SK-N-SH (cell line): ENCODE results near the gene THBD. TPM values are rescaled to one million over a fixed set of nuclear protein-coding genes. Genes with fewer than 3 reads are reported as not detected.

Source experiments
- CTCF ChIA-PET: fragments of 300-600, 350-600 bp; formaldehyde crosslinking; extraction: SDS; loops from one replicate; lab custom pipeline; 2021; lab: Yijun Ruan, JAX
- POLR2A ChIA-PET: fragments of 350-600 bp; sonication (Branson Sonifier 250); formaldehyde crosslinking; extraction: SDS; loops from one replicate; lab custom pipeline; 2020; ENCODE audit warnings: antibody characterized with exemption, inconsistent platforms; lab: Yijun Ruan, JAX
- DNase-seq: peaks from one replicate; pipeline ENCODE4 v3.0.0; 2012
- H2AFZ ChIP-seq: fragments of 200-600 bp; sonication (generic); 2 replicates; pipeline ENCODE4 v1.8.1; 2016; ENCODE audit warnings: antibody characterized with exemption, mild to moderate bottlenecking, low read depth
- H3F3A ChIP-seq: fragments of 200-600 bp; sonication (generic); replicated peaks from 2 replicates; pipeline ENCODE3; 2016; ENCODE audit warnings: antibody characterized with exemption, mild to moderate bottlenecking; ENCODE audit not compliant: insufficient read depth
- H3K27ac ChIP-seq, 2 experiments: fragments of 200-500 bp in 1 of 2; fragments of 200-600 bp in 1 of 2; sonication (Bioruptor generic) in 1 of 2; sonication (generic), shearing (Covaris generic) in 1 of 2; 2 replicates each; pipeline versions ENCODE4 v1.5.1 to v1.6.1; 2014 to 2016; ENCODE audit warnings: low read depth in 2 of 2, inconsistent platforms in 1 of 2, low read length in 1 of 2, mild to moderate bottlenecking in 1 of 2, mixed read lengths in 1 of 2
- H3K27me3 ChIP-seq: fragments of 200-600 bp; sonication (generic), shearing (Covaris generic); 2 replicates; pipeline ENCODE4 v1.6.1; 2016; ENCODE audit warnings: mixed run types; ENCODE audit not compliant: insufficient read depth
- H3K36me3 ChIP-seq, 2 experiments: fragments of 200-500 bp in 1 of 2; fragments of 200-600 bp in 1 of 2; sonication (Bioruptor generic) in 1 of 2; sonication (generic) in 1 of 2; replicated peaks in 1 of 2; 2 replicates each; pipeline versions ENCODE3 to v1.5.1; 2014 to 2016; ENCODE audit warnings: low read length in 1 of 2, mild to moderate bottlenecking in 1 of 2; ENCODE audit not compliant: insufficient read depth in 2 of 2, control insufficient read depth in 1 of 2
- H3K4me1 ChIP-seq, 2 experiments: fragments of 200-500 bp in 1 of 2; fragments of 200-600 bp in 1 of 2; sonication (Bioruptor generic) in 1 of 2; sonication (generic), shearing (Covaris generic) in 1 of 2; 2 replicates each; pipeline versions ENCODE4 v1.5.1 to v1.6.1; 2014 to 2016; ENCODE audit warnings: low read depth in 1 of 2, low read length in 1 of 2, mixed run types in 1 of 2; ENCODE audit not compliant: insufficient read depth in 2 of 2, control insufficient read depth in 1 of 2
- H3K4me2 ChIP-seq: fragments of 200-600 bp; sonication (generic), shearing (Covaris generic); 2 replicates; pipeline ENCODE4 v1.6.1; 2017; ENCODE audit warnings: mixed run types
- H3K4me3 ChIP-seq, 2 experiments: fragments of 200-500 bp in 1 of 2; fragments of 200-600 bp in 1 of 2; sonication (Bioruptor generic) in 1 of 2; sonication (generic), shearing (Covaris generic) in 1 of 2; 2 replicates each; pipeline versions ENCODE4 v1.5.1 to v1.8.1; 2014 to 2016; ENCODE audit warnings: low read depth in 2 of 2, inconsistent platforms in 1 of 2, low read length in 1 of 2, mild to moderate bottlenecking in 1 of 2, mixed read lengths in 1 of 2, moderate library complexity in 1 of 2
- H3K79me2 ChIP-seq: fragments of 200-600 bp; sonication (generic); 2 replicates; pipeline ENCODE4 v1.8.1; 2017; ENCODE audit warnings: mild to moderate bottlenecking; ENCODE audit not compliant: insufficient read depth
- H3K9ac ChIP-seq: fragments of 200-600 bp; sonication (generic); 2 replicates; pipeline ENCODE4 v1.6.1; 2017; ENCODE audit warnings: mixed run types
- H3K9me2 ChIP-seq: fragments of 200-600 bp; sonication (generic); 2 replicates; pipeline ENCODE4 v1.6.1; 2017; ENCODE audit warnings: mixed run types
- H3K9me3 ChIP-seq: fragments of 200-600 bp; sonication (generic); 2 replicates; pipeline ENCODE4 v1.6.1; 2017; ENCODE audit warnings: mixed run types, mild to moderate bottlenecking, moderate library complexity
- H4K20me1 ChIP-seq: fragments of 200-600 bp; sonication (generic); 2 replicates; pipeline ENCODE4 v1.6.1; 2017; ENCODE audit warnings: mild to moderate bottlenecking, mixed run types; ENCODE audit not compliant: insufficient read depth
- CHD2 ChIP-seq: fragments of 150-350 bp; IDR thresholded peaks from 2 replicates; pipeline ENCODE4 v1.6.1; 2018; ENCODE audit warnings: low read length; ENCODE audit not compliant: partially characterized antibody
- CTCF ChIP-seq: fragments of 200-600 bp; sonication (generic); IDR thresholded peaks from 2 replicates; pipeline ENCODE4 v1.6.1; 2017; ENCODE audit warnings: antibody characterized with exemption, mild to moderate bottlenecking, moderate library complexity
- ELF1 ChIP-seq: IDR thresholded peaks from 2 replicates; pipeline ENCODE4 v1.4.0; 2012
- EZH2phosphoT487 ChIP-seq: fragments of 200-600 bp; sonication (generic); IDR thresholded peaks from 2 replicates; pipeline ENCODE4 v1.6.1; 2017; ENCODE audit warnings: low read depth, mixed run types, mild to moderate bottlenecking, antibody characterized with exemption, moderate library complexity, borderline replicate concordance
- FOSL2 ChIP-seq: IDR thresholded peaks from 2 replicates; pipeline ENCODE4 v1.4.0; 2012; ENCODE audit warnings: low read depth, mild to moderate bottlenecking, moderate library complexity, borderline replicate concordance
- FOXM1 ChIP-seq: IDR thresholded peaks from 2 replicates; pipeline ENCODE4 v1.4.0; 2012; ENCODE audit warnings: low read depth, mild to moderate bottlenecking
- JUND ChIP-seq: IDR thresholded peaks from 2 replicates; pipeline ENCODE4 v1.4.0; 2012
- MAX ChIP-seq: IDR thresholded peaks from 2 replicates; pipeline ENCODE4 v1.4.0; 2012; ENCODE audit warnings: low read depth
- MEF2A ChIP-seq: IDR thresholded peaks from 2 replicates; pipeline ENCODE4 v1.4.0; 2012; ENCODE audit warnings: low read depth, borderline replicate concordance
- NFIC ChIP-seq: IDR thresholded peaks from 2 replicates; pipeline ENCODE4 v1.4.0; 2012; ENCODE audit warnings: borderline replicate concordance
- NRF1 ChIP-seq: IDR thresholded peaks from 2 replicates; pipeline ENCODE4 v1.6.1; 2012; ENCODE audit warnings: low read depth, mild to moderate bottlenecking, low read length
- PBX3 ChIP-seq: IDR thresholded peaks from 2 replicates; pipeline ENCODE4; 2012
- RAD21 ChIP-seq: IDR thresholded peaks from 2 replicates; pipeline ENCODE4 v1.6.1; 2012; ENCODE audit warnings: mild to moderate bottlenecking, low read length
- RFX5 ChIP-seq: IDR thresholded peaks from 2 replicates; pipeline ENCODE4 v1.6.1; 2012; ENCODE audit warnings: mild to moderate bottlenecking, improper control_type of control experiment, low read length
- SIN3A ChIP-seq: IDR thresholded peaks from 2 replicates; pipeline ENCODE4 v1.6.1; 2012; ENCODE audit warnings: low read depth, mild to moderate bottlenecking, low read length, moderate library complexity, borderline replicate concordance
- TAF1 ChIP-seq: IDR thresholded peaks from 2 replicates; pipeline ENCODE4 v1.6.1; 2012; ENCODE audit warnings: low read depth, mild to moderate bottlenecking, low read length, moderate library complexity, borderline replicate concordance
- TCF12 ChIP-seq: IDR thresholded peaks from 2 replicates; pipeline ENCODE4 v1.4.0; 2012
- TEAD4 ChIP-seq: IDR thresholded peaks from 2 replicates; pipeline ENCODE4 v1.4.0; 2012; ENCODE audit warnings: mild to moderate bottlenecking, borderline replicate concordance; ENCODE audit not compliant: insufficient read depth
- USF2 ChIP-seq: fragments of 150-350 bp; IDR thresholded peaks from 2 replicates; pipeline ENCODE4 v1.6.1; 2017; ENCODE audit warnings: antibody characterized with exemption, low read length, low read depth, borderline replicate concordance
- YY1 ChIP-seq: IDR thresholded peaks from 2 replicates; pipeline ENCODE4 v1.4.0; 2012; ENCODE audit warnings: low read depth, mild to moderate bottlenecking
- ZBTB33 ChIP-seq: IDR thresholded peaks from 2 replicates; pipeline ENCODE4 v1.4.0; 2012; ENCODE audit warnings: low read depth, borderline replicate concordance
- WGBS: methylation state at CpG from one replicate; pipeline ENCODE4 v1.1.6; 2017; ENCODE audit warnings: low lambda C conversion rate; 5-methylcytosine and 5-hydroxymethylcytosine counted together
- polyA plus RNA-seq, 3 experiments: library from polyadenylated mRNA; depleted of rRNA; stranded (reverse); fragments of >200 nt; gene quantifications; 2 replicates each; pipeline ENCODE4 v1.2.3, GENCODE V29; 2012

Gene THBD
- polyA plus RNA-seq, 1 of the 3 experiments (the other 2 are of a cell fraction), result 0.33 TPM

GRCh38 chr20:23005776-23006175, 43.7 kb downstream of the THBD start:
- Histone ChIP-seq H2AFZ (no peak overlapping the region), H3K9ac (no peak overlapping the region), H3K4me1 (no peaks in the 10 kb centered on the region), H3K36me3 (no peaks in the 10 kb centered on the region), H3K9me3 (no peaks in the 10 kb centered on the region), H3F3A (no peaks in the 10 kb centered on the region), H3K27ac (no peak overlapping the region), H3K9me2 (no peaks in the 10 kb centered on the region)
- CTCF ChIA-PET, result no interaction called here
- POLR2A ChIA-PET, result no interaction called here
- TF ChIP-seq RFX5 (no peak), MAX (no peak), NRF1 (no peak), FOSL2 (no peak), TEAD4 (no peak), YY1 (no peak), MEF2A (no peak), SIN3A (no peak), PBX3 (no peak), ZBTB33 (no peak), CTCF (no peak), CHD2 (no peak)
- TF ChIP-seq, all 33 proteins: peak for 0
- no peaks in the 10 kb centered on the region; the same call in 1 of the 2 replicates for H3K27me3 ChIP-seq
- no peaks in the 10 kb centered on the region for H3K79me2 ChIP-seq
- DNase-seq, result no peak
- H3K4me3 ChIP-seq, result no peak overlapping the region
- H3K4me2 ChIP-seq, result no peak overlapping the region
- H4K20me1 ChIP-seq, result no peaks in the 10 kb centered on the region

GRCh38 chr20:23003881-23004460, 45.5 kb downstream of the THBD start:
- H3K9ac ChIP-seq, result no peak overlapping the region
- no peaks in the 10 kb centered on the region; the same call in 1 of the 2 replicates for H3K27me3 ChIP-seq
- H3K4me1 ChIP-seq, result no peaks in the 10 kb centered on the region
- H3F3A ChIP-seq, result no peaks in the 10 kb centered on the region
- H3K4me3 ChIP-seq, result no peak overlapping the region
- no peak overlapping the region for H2AFZ ChIP-seq
- POLR2A ChIA-PET, result no interaction called here
- no peak overlapping the region for H3K4me2 ChIP-seq
- WGBS, result 7% methylated on average over 2 of the region's 2 CpGs
- no peaks in the 10 kb centered on the region for H3K9me2 ChIP-seq
- no peaks in the 10 kb centered on the region for H3K79me2 ChIP-seq
- DNase-seq, result no peak
- H3K9me3 ChIP-seq, result no peaks in the 10 kb centered on the region
- no peak overlapping the region for H3K27ac ChIP-seq
- CTCF ChIA-PET, result no interaction called here
- H3K36me3 ChIP-seq, result no peaks in the 10 kb centered on the region
- no peaks in the 10 kb centered on the region for H4K20me1 ChIP-seq
- TF ChIP-seq USF2 (no peak), TEAD4 (no peak), RAD21 (no peak), YY1 (no peak), FOXM1 (no peak), EZH2phosphoT487 (no peak), NFIC (no peak), ELF1 (no peak), CTCF (no peak), TCF12 (no peak), JUND (no peak), CHD2 (no peak), TAF1 (no peak)
